ENCODE measurements around the gene SAC3D1. TPM values are rescaled to one million over a fixed set of nuclear protein-coding genes. Genes with fewer than 3 reads are reported as not detected.
A peak's percentile ranks its signal among the peaks of the same experiment; 100 is the strongest.
"Not testable (repeated sequence)": the region's sequence is repeated elsewhere in the genome, so short reads cannot be mapped to it uniquely, and the experiment has no call there.

Gene SAC3D1
- polyA plus RNA-seq, 3 donors: 14.1 to 18.2 (median 14.6) TPM

GRCh38 chr11:65017937-65018336, 23.1 kb upstream of the SAC3D1 start:
- no peak for DNase-seq

GRCh38 chr11:65019824-65020223, 21.2 kb upstream of the SAC3D1 start:
- no peak for DNase-seq

- DNase-seq: no peak
Observed at GRCh38 chr11:65021003-65021402, 20.0 kb upstream of the SAC3D1 start.

GRCh38 chr11:65021509-65021908, 19.5 kb upstream of the SAC3D1 start:
- DNase-seq: no peak

GRCh38 chr11:65023502-65023901, 17.5 kb upstream of the SAC3D1 start:
- not testable (repeated sequence) for DNase-seq

- no peak for DNase-seq
Observed at GRCh38 chr11:65026810-65027209, 14.2 kb upstream of the SAC3D1 start.

- DNase-seq: peak; percentile 98
Observed at GRCh38 chr11:65027213-65028067, 13.6 kb upstream of the SAC3D1 start, which contains the start of gene SNX15. SNX15 (plus strand) TSS chr11:65027439; CDS start chr11:65027538, 99 bp downstream.

GRCh38 chr11:65032216-65032615, 8.8 kb upstream of the SAC3D1 start:
- no peak for DNase-seq

GRCh38 chr11:65034423-65034822, 6.6 kb upstream of the SAC3D1 start:
- no peak for DNase-seq

GRCh38 chr11:65035579-65035978, 5.4 kb upstream of the SAC3D1 start:
- DNase-seq: no peak

- DNase-seq: no peak
Observed at GRCh38 chr11:65036931-65037330, 4.1 kb upstream of the SAC3D1 start.

GRCh38 chr11:65040520-65040846, 527 bp upstream of the SAC3D1 start:
- no peak for DNase-seq

- no peak for DNase-seq
Observed at GRCh38 chr11:65042891-65043290, 1.9 kb downstream of the SAC3D1 start.

- DNase-seq: no peak
Observed at GRCh38 chr11:65043881-65044501, 3.0 kb downstream of the SAC3D1 start.

GRCh38 chr11:65045061-65045460, 4.1 kb downstream of the SAC3D1 start:
- DNase-seq: no peak

GRCh38 chr11:65045728-65046127, 4.7 kb downstream of the SAC3D1 start:
- DNase-seq: no peak

- DNase-seq: no peak
Observed at GRCh38 chr11:65047581-65048422, 6.8 kb downstream of the SAC3D1 start.

GRCh38 chr11:65051398-65051858, 10.4 kb downstream of the SAC3D1 start:
- DNase-seq: no peak

GRCh38 chr11:65053827-65054508, 13.0 kb downstream of the SAC3D1 start:
- DNase-seq: no peak

GRCh38 chr11:65055538-65055937, 14.5 kb downstream of the SAC3D1 start:
- DNase-seq: no peak

GRCh38 chr11:65056999-65057398, 16.0 kb downstream of the SAC3D1 start:
- no peak for DNase-seq

- DNase-seq: no peak
Observed at GRCh38 chr11:65057526-65057925, 16.5 kb downstream of the SAC3D1 start.
